GM21526 (cell line): ENCODE data around the gene PKMYT1.

Source experiments
- ATAC-seq: cut with Tn5 transposase; IDR thresholded peaks from one replicate; pipeline ENCODE4 v1.9.1; 2021; ENCODE audit warnings: moderate library complexity; ENCODE audit not compliant: unreplicated experiment, low FRiP score

The PKMYT1 gene

GRCh38 chr16:3001316-3001715, 21.1 kb upstream of the PKMYT1 start:
- no peak for ATAC-seq

GRCh38 chr16:3000540-3000939, 20.3 kb upstream of the PKMYT1 start:
- ATAC-seq = no peak

- ATAC-seq = no peak
These were observed 19.7 kb upstream of the PKMYT1 start for GRCh38 chr16:2999929-3000328.

GRCh38 chr16:2996298-2996697, 16.1 kb upstream of the PKMYT1 start:
- no peak for ATAC-seq

GRCh38 chr16:2992383-2993081, 12.3 kb upstream of the PKMYT1 start:
- no peak for ATAC-seq

GRCh38 chr16:2991566-2992261, 11.5 kb upstream of the PKMYT1 start:
- no peak for ATAC-seq

GRCh38 chr16:2990891-2991290, 10.6 kb upstream of the PKMYT1 start:
- no peak for ATAC-seq

GRCh38 chr16:2988590-2989099, 8.4 kb upstream of the PKMYT1 start:
- no peak for ATAC-seq

- no peak for ATAC-seq
These were observed 7.6 kb upstream of the PKMYT1 start for GRCh38 chr16:2987833-2988232.

- ATAC-seq = no peak
These were observed 7.0 kb upstream of the PKMYT1 start for GRCh38 chr16:2987286-2987685.

GRCh38 chr16:2986623-2987188, 6.5 kb upstream of the PKMYT1 start:
- no peak for ATAC-seq

- ATAC-seq = no peak
These were observed 5.7 kb upstream of the PKMYT1 start for GRCh38 chr16:2985893-2986355.

- ATAC-seq = no peak
These were observed 5.2 kb upstream of the PKMYT1 start for GRCh38 chr16:2985462-2985861.

- ATAC-seq = no peak
These were observed 3.5 kb upstream of the PKMYT1 start for GRCh38 chr16:2983706-2984136.

GRCh38 chr16:2982402-2982801, 2.2 kb upstream of the PKMYT1 start:
- no peak for ATAC-seq

- ATAC-seq = no peak
These were observed 1.6 kb upstream of the PKMYT1 start for GRCh38 chr16:2981899-2982250.

- no peak for ATAC-seq
These were observed 1.1 kb upstream of the PKMYT1 start for GRCh38 chr16:2981177-2981898.

GRCh38 chr16:2979669-2980226, 498 bp downstream of the PKMYT1 start:
- ATAC-seq = no peak

GRCh38 chr16:2977440-2977839, 2.8 kb downstream of the PKMYT1 start:
- no peak for ATAC-seq

GRCh38 chr16:2976673-2977072, 3.6 kb downstream of the PKMYT1 start:
- ATAC-seq = no peak

GRCh38 chr16:2976201-2976600, 4.0 kb downstream of the PKMYT1 start:
- ATAC-seq = no peak
